K562 (cell line): Measurements from ENCODE around the gene PLPPR1. TPM values are rescaled to one million over a fixed set of nuclear protein-coding genes. Genes with fewer than 3 reads are reported as not detected.

Experiments used
- ARID3B ChIP-seq: fragments of 250-450 bp; sonication (Bioruptor Pico); IDR thresholded peaks from 2 replicates; pipeline ENCODE4 v1.4.0; 2020; ENCODE audit warnings: borderline replicate concordance
- CHD7 ChIP-seq: fragments of 200-600 bp; sonication (generic); IDR thresholded peaks from one replicate; pipeline ENCODE4 v1.6.1; 2012; ENCODE audit warnings: mild to moderate bottlenecking, low read depth, low read length, inconsistent platforms
- GTF2E2 ChIP-seq: fragments of 200-800 bp; sonication (Bioruptor generic); IDR thresholded peaks from 2 replicates; pipeline ENCODE4 v1.6.1; 2016; ENCODE audit warnings: missing genetic modification characterization, missing compliant biosample characterization
- JUND ChIP-seq, 2 experiments: IDR thresholded peaks; 2 replicates in 1 of 2; 3 replicates in 1 of 2; pipeline ENCODE4 v1.6.1; 2011; ENCODE audit warnings: borderline replicate concordance in 2 of 2, low read depth in 2 of 2, low read length in 2 of 2, improper control_type of control experiment in 1 of 2, missing biosample characterization in 1 of 2, missing genetic modification characterization in 1 of 2, missing genetic modification reagents in 1 of 2
- KAT7 ChIP-seq: sonication (generic); formaldehyde crosslinking; IDR thresholded peaks from 2 replicates; pipeline ENCODE4 v1.8.0; 2022; ENCODE audit warnings: missing genetic modification reagents, mild to moderate bottlenecking, borderline replicate concordance
- KDM5B ChIP-seq: fragments of 200-600 bp; sonication (generic); IDR thresholded peaks from 2 replicates; pipeline ENCODE4 v1.6.1; 2012; ENCODE audit warnings: low read depth, mild to moderate bottlenecking, moderate library complexity, low read length, control low read depth, inconsistent platforms; ENCODE audit not compliant: insufficient replicate concordance
- NUFIP1 ChIP-seq: fragments of 450-650 bp; IDR thresholded peaks from 2 replicates; pipeline ENCODE4 v1.6.1; 2018; ENCODE audit not compliant: partially characterized antibody
- PHB ChIP-seq: fragments of 250-450 bp; sonication (Bioruptor Pico); IDR thresholded peaks from 2 replicates; pipeline ENCODE4 v1.5.0; 2021
- PRMT5 ChIP-seq: sonication (generic); formaldehyde crosslinking; IDR thresholded peaks from 2 replicates; pipeline ENCODE4 v1.5.0; 2020; ENCODE audit warnings: missing genetic modification reagents
- PRPF4 ChIP-seq: fragments of 200-400 bp; formaldehyde crosslinking; IDR thresholded peaks from one replicate; pipeline ENCODE4 v1.6.1; 2017; ENCODE audit warnings: low read length, low read depth, mild to moderate bottlenecking; ENCODE audit not compliant: insufficient read depth, poor library complexity, severe bottlenecking
- SIN3A ChIP-seq, 2 experiments: fragments of 150-350 bp in 1 of 2; IDR thresholded peaks; 2 replicates each; pipeline ENCODE4 v1.6.1; 2011 to 2016; ENCODE audit warnings: borderline replicate concordance in 2 of 2, low read depth in 2 of 2, low read length in 2 of 2, mild to moderate bottlenecking in 2 of 2, moderate library complexity in 2 of 2; ENCODE audit not compliant: control insufficient read depth in 1 of 2
- SMARCC2 ChIP-seq: fragments of 450-650 bp; IDR thresholded peaks from 2 replicates; pipeline ENCODE4 v1.6.1; 2017; ENCODE audit warnings: antibody characterized with exemption, moderate library complexity, mild to moderate bottlenecking, low read depth
- THAP7 ChIP-seq: fragments of 250-450 bp; sonication (Bioruptor Pico); IDR thresholded peaks from 2 replicates; pipeline ENCODE4 v1.5.0; 2021
- ZNF146 ChIP-seq: IDR thresholded peaks from one replicate; pipeline ENCODE4 v1.6.1; 2018; ENCODE audit warnings: missing compliant biosample characterization; ENCODE audit not compliant: unreplicated experiment
- polyA plus RNA-seq, 8 experiments: library from polyadenylated mRNA; depleted of rRNA in 4 of 8; stranded (reverse) in 5 of 8; unstranded in 3 of 8; fragments of >200 nt; fragmentation: Nextera tagmentation in 2 of 8; fragmentation: Illumina TruSeq in 1 of 8; extraction: Ambion mirVana in 2 of 8; extraction: Trizol in 1 of 8; gene quantifications; 2 replicates each; pipeline versions ENCODE4 v1.2.1 to v1.2.3, GENCODE V29; 2011 to 2014; ENCODE audit warnings: inconsistent platforms in 1 of 8, missing spikeins in 1 of 8
- total RNA-seq, 7 experiments: library from RNA; depleted of rRNA in 6 of 7; stranded (reverse); fragments of >200 nt in 6 of 7; fragmentation: Illumina TruSeq in 2 of 7; extraction: Trizol in 2 of 7; gene quantifications; 2 replicates each; pipeline versions ENCODE4 v1.2.1 to v1.2.3, GENCODE V29; 2011 to 2021; ENCODE audit warnings: low replicate concordance in 1 of 7

The PLPPR1 gene
- total and polyA plus RNA-seq, 9 of the 15 experiments (the other 6 are each of a cell fraction or from before 2014, with no cell fraction given), result not detected

GRCh38 chr9:101315112-101315450 is 286.6 kb downstream of the PLPPR1 start (continued):
- TF ChIP-seq PRPF4, result no peak
- no peak for TF ChIP-seq PRMT5 (CRISPR knock-in tag)
- no peak for TF ChIP-seq ARID3B
- TF ChIP-seq SIN3A (IDR thresholded peaks at IDR 0.05; ENCODE audit: borderline replicate concordance in 2 of 2, control insufficient read depth in 1 of 2, low read depth in 2 of 2, low read length in 2 of 2), result no peak
- TF ChIP-seq NUFIP1, result no peak
- TF ChIP-seq JUND (IDR thresholded peaks at IDR 0.05; ENCODE audit: borderline replicate concordance, low read depth, low read length), result no peak
- no peak for TF ChIP-seq JUND (tag; IDR thresholded peaks at IDR 0.05; ENCODE audit: borderline replicate concordance, low read depth, low read length)
- TF ChIP-seq ZNF146, result no peak
- TF ChIP-seq CHD7, result no peak
- no peak for TF ChIP-seq KDM5B
- TF ChIP-seq SMARCC2, result no peak
- no peak for TF ChIP-seq GTF2E2 (tag)
- TF ChIP-seq THAP7, result no peak
- TF ChIP-seq KAT7, result no peak
- no peak for TF ChIP-seq PHB (CRISPR knock-in tag)
